ENCODE measurements around the gene MOSPD2.

- TF ChIP-seq, protein P1, sequence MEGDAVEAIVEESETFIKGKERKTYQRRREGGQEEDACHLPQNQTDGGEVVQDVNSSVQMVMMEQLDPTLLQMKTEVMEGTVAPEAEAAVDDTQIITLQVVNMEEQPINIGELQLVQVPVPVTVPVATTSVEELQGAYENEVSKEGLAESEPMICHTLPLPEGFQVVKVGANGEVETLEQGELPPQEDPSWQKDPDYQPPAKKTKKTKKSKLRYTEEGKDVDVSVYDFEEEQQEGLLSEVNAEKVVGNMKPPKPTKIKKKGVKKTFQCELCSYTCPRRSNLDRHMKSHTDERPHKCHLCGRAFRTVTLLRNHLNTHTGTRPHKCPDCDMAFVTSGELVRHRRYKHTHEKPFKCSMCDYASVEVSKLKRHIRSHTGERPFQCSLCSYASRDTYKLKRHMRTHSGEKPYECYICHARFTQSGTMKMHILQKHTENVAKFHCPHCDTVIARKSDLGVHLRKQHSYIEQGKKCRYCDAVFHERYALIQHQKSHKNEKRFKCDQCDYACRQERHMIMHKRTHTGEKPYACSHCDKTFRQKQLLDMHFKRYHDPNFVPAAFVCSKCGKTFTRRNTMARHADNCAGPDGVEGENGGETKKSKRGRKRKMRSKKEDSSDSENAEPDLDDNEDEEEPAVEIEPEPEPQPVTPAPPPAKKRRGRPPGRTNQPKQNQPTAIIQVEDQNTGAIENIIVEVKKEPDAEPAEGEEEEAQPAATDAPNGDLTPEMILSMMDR (conservative IDR thresholded peaks at IDR 0.05 in 1 of 2, IDR thresholded peaks at IDR 0.05 in 1 of 2; ENCODE audit: extremely low read depth in 1 of 2, insufficient read depth in 1 of 2, low read depth in 1 of 2, low read length in 2 of 2): no peak
- TF ChIP-seq EZH2 (IDR thresholded peaks at IDR 0.05; ENCODE audit: borderline replicate concordance, low read length): no peak
Observed at GRCh38 chrX:14825851-14826250, 47.4 kb upstream of the MOSPD2 start.
